Tibial artery (tissue), 4 donors: ENCODE data around the gene TRIM7.
"Not testable (repeated sequence)": the region's sequence is repeated elsewhere in the genome, so short reads cannot be mapped to it uniquely, and the experiment has no call there.

Source experiments
- DNase-seq, 2 donors: peaks; one replicate each; pipeline ENCODE4 v3.0.0-alpha.2; 2019
- H3K27ac ChIP-seq, 2 donors: fragments of 200-600 bp; sonication (generic) in 1 of 2; 1 replicate in 1 of 2; 2 replicates in 1 of 2; pipeline ENCODE4 v1.5.1; 2018 to 2019; ENCODE audit warnings: mild to moderate bottlenecking in 1 of 2
- H3K27me3 ChIP-seq, 2 donors: fragments of 200-600 bp; sonication (generic) in 1 of 2; one replicate each; pipeline versions ENCODE4 v1.5.1 to v1.6.0; 2016 to 2019
- H3K36me3 ChIP-seq, 3 donors: fragments of 200-600 bp; sonication (generic) in 2 of 3; one replicate each; pipeline ENCODE4 v1.5.1; 2016 to 2019; ENCODE audit warnings: mild to moderate bottlenecking in 2 of 3
- H3K4me1 ChIP-seq, 4 donors: fragments of 200-600 bp; sonication (generic) in 2 of 4; 1 replicate in 3 of 4; 2 replicates in 1 of 4; pipeline ENCODE4 v1.5.1; 2016 to 2019
- H3K4me3 ChIP-seq, 2 donors: fragments of 200-600 bp; sonication (generic) in 1 of 2; 1 replicate in 1 of 2; 2 replicates in 1 of 2; pipeline ENCODE4 v1.5.1; 2018 to 2019; ENCODE audit warnings: mild to moderate bottlenecking in 2 of 2
- H3K9me3 ChIP-seq, 3 donors: fragments of 200-600 bp; sonication (generic) in 1 of 3; one replicate each; pipeline ENCODE4 v1.5.1; 2016 to 2019
- intact Hi-C: fragments of 100-400 bp; cut with DNase I; formaldehyde crosslinking; loops from one replicate; pipeline ENCODE4 v1.15.0; 2023; ENCODE audit warnings: low total_unique reads
- TF ChIP-seq, protein P1 (sequence below), 2 experiments: fragments of 200-600 bp in 1 of 2; fragments of 450-650 bp in 1 of 2; IDR thresholded peaks; one replicate each; pipeline ENCODE4 v1.5.1; 2017 to 2019; ENCODE audit warnings: antibody characterized with exemption in 2 of 2, mild to moderate bottlenecking in 1 of 2, moderate library complexity in 1 of 2

Gene TRIM7

GRCh38 chr5:181212080-181212479 lies 7.1 kb upstream of the TRIM7 start:
- no peak for DNase-seq
- TF ChIP-seq, protein P1, sequence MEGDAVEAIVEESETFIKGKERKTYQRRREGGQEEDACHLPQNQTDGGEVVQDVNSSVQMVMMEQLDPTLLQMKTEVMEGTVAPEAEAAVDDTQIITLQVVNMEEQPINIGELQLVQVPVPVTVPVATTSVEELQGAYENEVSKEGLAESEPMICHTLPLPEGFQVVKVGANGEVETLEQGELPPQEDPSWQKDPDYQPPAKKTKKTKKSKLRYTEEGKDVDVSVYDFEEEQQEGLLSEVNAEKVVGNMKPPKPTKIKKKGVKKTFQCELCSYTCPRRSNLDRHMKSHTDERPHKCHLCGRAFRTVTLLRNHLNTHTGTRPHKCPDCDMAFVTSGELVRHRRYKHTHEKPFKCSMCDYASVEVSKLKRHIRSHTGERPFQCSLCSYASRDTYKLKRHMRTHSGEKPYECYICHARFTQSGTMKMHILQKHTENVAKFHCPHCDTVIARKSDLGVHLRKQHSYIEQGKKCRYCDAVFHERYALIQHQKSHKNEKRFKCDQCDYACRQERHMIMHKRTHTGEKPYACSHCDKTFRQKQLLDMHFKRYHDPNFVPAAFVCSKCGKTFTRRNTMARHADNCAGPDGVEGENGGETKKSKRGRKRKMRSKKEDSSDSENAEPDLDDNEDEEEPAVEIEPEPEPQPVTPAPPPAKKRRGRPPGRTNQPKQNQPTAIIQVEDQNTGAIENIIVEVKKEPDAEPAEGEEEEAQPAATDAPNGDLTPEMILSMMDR (IDR thresholded peaks at IDR 0.05): no peak
- Histone ChIP-seq H3K4me1 (peaks cover 0 to 13% (median 6%) of the 10 kb centered on the region in 4 donors), H3K4me3 (no peak overlapping the region), H3K27me3 (no peaks in the 10 kb centered on the region), H3K27ac (no peak overlapping the region), H3K9me3 (no peaks in the 10 kb centered on the region), H3K36me3 (no peaks in the 10 kb centered on the region)
- intact Hi-C loops: no loop called here

- Histone ChIP-seq H3K27me3 (no peaks in the 10 kb centered on the region), H3K9me3 (no peaks in the 10 kb centered on the region), H3K4me3 (no peak overlapping the region), H3K4me1 (peaks cover 0 to 8% (median 5%) of the 10 kb centered on the region in 4 donors), H3K27ac (no peak overlapping the region), H3K36me3 (no peaks in the 10 kb centered on the region)
- TF ChIP-seq, protein P1 (IDR thresholded peaks at IDR 0.05): no peak
- no peak for DNase-seq
- intact Hi-C loops: no loop called here
These were observed 6.2 kb upstream of the TRIM7 start for GRCh38 chr5:181211208-181211607.

DNA sequence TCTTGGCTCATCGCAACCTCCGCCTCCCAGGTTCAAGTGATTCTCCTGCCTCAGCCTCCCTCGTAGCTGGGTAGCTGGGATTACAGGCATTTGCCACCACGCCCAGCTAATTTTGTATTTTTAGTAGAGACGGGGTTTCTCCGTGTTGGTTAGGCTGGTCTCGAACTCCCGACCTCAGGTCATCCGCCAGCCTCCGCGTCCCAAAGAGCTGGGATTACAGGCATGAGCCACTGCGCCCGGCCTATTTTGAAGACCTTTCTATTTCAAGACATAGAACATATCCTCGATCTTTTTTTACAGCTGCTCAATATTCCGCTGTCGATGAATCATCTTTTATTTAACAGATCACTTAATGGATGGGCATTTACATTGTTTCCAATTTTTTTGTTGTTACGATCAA lies 5.7 kb upstream of the TRIM7 start:
- H3K4me3 ChIP-seq, DNase-seq, H3K9me3 ChIP-seq, H3K36me3 ChIP-seq, intact Hi-C loops, H3K4me1 ChIP-seq, H3K27ac ChIP-seq, H3K27me3 ChIP-seq: not testable (repeated sequence)

DNA sequence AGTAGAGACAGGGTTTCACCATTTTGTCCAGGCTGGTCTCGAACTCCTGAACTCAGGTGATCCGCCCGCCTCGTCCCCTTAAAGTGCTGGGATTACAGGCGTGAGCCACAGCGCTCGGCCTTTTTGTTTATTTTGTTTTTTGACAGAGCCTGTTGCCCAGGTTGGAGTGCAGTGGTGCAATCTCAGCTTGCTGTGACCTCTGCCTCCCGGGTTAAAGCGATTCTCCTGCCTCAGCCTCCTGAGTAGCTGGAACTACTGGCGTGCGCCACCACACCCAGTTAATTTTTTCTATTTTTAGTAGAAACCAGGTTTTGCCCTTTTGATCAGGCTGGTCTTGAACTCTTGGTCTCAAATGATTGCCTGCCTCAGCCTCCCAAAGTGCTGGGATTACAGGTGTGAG lies 5.2 kb upstream of the TRIM7 start:
- H3K36me3 ChIP-seq, H3K27me3 ChIP-seq, H3K9me3 ChIP-seq, DNase-seq, H3K4me3 ChIP-seq, H3K27ac ChIP-seq, intact Hi-C loops: not testable (repeated sequence)
- peaks cover 0 to 14% (median 13%) of the 10 kb centered on the region in 4 donors for H3K4me1 ChIP-seq

GRCh38 chr5:181209006-181209405 lies 4.0 kb upstream of the TRIM7 start:
- DNase-seq, H3K27me3 ChIP-seq, intact Hi-C loops, H3K27ac ChIP-seq, H3K36me3 ChIP-seq, H3K4me3 ChIP-seq, H3K9me3 ChIP-seq: not testable (repeated sequence)
- peaks cover 0 to 24% (median 17%) of the 10 kb centered on the region in 4 donors for H3K4me1 ChIP-seq

GRCh38 chr5:181207960-181208253 lies 2.9 kb upstream of the TRIM7 start:
- intact Hi-C loops: loop anchor here (2.0 kb wide), 1 partner anchor 19 kb away; no protein-coding TSS in a partner anchor
- Histone ChIP-seq H3K27ac (peak overlapping the region; percentile 86 to 91), H3K27me3 (no peaks in the 10 kb centered on the region), H3K4me3 (peak overlapping the region; percentile 69 to 84), H3K4me1 (peaks cover 0 to 27% (median 23%) of the 10 kb centered on the region in 4 donors), H3K36me3 (no peaks in the 10 kb centered on the region), H3K9me3 (no peaks in the 10 kb centered on the region)
- no peak for DNase-seq
- TF ChIP-seq, protein P1 (IDR thresholded peaks at IDR 0.05): no peak

GRCh38 chr5:181207214-181207959 lies 2.4 kb upstream of the TRIM7 start:
- H3K4me3 ChIP-seq: peak overlapping the region; percentile 69 to 84
- no peaks in the 10 kb centered on the region for H3K36me3 ChIP-seq
- TF ChIP-seq, protein P1 (IDR thresholded peaks at IDR 0.05): no peak
- H3K4me1 ChIP-seq: peaks cover 0 to 27% (median 23%) of the 10 kb centered on the region in 4 donors
- intact Hi-C loops: loop anchor here (2.0 kb wide), 1 partner anchor 19 kb away; no protein-coding TSS in a partner anchor
- DNase-seq: peak; percentile 77 to 90
- peak overlapping the region; percentile 86 to 91 for H3K27ac ChIP-seq
- no peaks in the 10 kb centered on the region for H3K27me3 ChIP-seq
- H3K9me3 ChIP-seq: no peaks in the 10 kb centered on the region
